ENCODE measurements around the gene PRR15.
"Not testable (repeated sequence)": the region's sequence is repeated elsewhere in the genome, so short reads cannot be mapped to it uniquely, and the experiment has no call there.

PRR15 gene, protein sequence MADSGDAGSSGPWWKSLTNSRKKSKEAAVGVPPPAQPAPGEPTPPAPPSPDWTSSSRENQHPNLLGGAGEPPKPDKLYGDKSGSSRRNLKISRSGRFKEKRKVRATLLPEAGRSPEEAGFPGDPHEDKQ

GRCh38 chr7:29563590-29564495 is at the start of gene PRR15:
TSS of gene PRR15 (plus strand) at chr7:29563835. CDS start at chr7:29566330, 2,495 bp downstream.
- in situ Hi-C loops (cut with MboI; ENCODE audit: low sequenced_read_pairs), result no loop called here

DNA sequence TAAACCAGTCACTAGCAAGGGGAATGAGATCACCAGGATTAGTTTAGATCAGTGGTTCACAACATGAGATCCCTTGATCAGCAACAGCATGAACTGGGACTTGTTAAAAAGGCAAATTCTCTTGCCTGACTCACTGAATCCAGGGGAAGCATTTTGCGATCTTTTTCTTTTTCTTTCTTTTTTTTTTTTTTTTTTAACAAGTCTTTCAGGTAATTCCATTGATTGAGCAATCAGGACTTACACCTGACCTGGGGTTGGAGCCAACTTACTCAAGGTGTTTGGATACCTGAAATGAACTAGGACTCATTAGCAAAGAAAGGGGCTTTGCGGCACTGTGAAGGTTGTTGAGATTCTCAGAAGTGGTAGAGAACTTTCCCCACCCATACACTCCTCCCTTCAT is 47.1 kb upstream of the PRR15 start:
- in situ Hi-C loops (cut with MboI; ENCODE audit: low sequenced_read_pairs), result no loop called here

GRCh38 chr7:29518616-29519015 is 45.0 kb upstream of the PRR15 start:
- in situ Hi-C loops (cut with MboI; ENCODE audit: low sequenced_read_pairs), result no loop called here

DNA sequence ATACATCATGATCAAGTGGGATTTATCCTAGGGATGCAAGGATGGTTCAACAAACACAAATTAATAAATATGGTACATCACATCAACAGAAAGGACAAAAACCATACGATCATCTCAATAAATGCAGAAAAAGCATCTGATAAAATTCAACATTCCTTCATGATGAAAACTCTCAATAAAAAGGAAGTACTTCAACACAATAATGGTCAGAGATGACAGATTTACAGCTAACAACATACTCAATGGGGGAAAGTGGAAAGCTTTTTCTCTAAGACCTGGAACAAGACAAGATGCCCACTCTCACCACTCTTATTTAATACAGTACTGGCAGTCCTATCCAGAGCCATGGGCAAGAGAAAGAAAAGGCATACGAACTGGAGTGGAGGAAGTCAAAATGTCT is 39.9 kb upstream of the PRR15 start:
- in situ Hi-C loops (cut with MboI; ENCODE audit: low sequenced_read_pairs), result no loop called here

DNA sequence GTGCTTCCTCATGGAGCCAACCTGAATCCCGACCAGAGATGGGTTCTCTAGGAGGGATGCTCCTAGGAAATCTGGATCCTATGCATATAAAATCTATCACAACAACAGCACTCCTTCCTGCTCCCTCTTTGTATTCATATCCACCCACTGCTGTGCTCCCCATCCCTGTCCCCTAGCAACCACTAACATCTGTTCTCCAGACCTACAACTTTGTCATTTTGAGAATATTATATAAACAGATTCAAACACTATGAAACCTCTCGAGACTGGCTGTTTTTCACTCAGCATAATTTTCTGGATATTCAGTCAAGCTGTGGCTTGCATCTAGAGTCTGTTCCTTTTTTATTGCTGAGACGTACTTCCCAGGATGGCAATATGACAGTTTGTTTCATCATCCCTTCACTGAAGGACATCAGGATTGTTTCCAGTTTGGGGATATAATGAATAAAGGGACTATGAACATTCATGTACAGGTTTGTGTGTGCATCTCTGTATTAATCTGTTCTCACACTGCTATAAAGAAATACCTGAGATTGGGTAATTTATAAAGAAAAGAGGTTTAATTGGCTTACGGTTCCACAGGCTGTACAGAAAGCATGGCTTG is 36.0 kb upstream of the PRR15 start:
- in situ Hi-C loops (cut with MboI; ENCODE audit: low sequenced_read_pairs), result no loop called here

- in situ Hi-C loops (cut with MboI; ENCODE audit: low sequenced_read_pairs), result not testable (repeated sequence)
Measured at GRCh38 chr7:29528526-29528925, 35.1 kb upstream of the PRR15 start.

GRCh38 chr7:29538389-29538788 is 25.2 kb upstream of the PRR15 start:
- in situ Hi-C loops (cut with MboI; ENCODE audit: low sequenced_read_pairs), result no loop called here

- in situ Hi-C loops (cut with MboI; ENCODE audit: low sequenced_read_pairs), result no loop called here
Measured at GRCh38 chr7:29539471-29539870, 24.2 kb upstream of the PRR15 start.

GRCh38 chr7:29547421-29547820 is 16.2 kb upstream of the PRR15 start:
- in situ Hi-C loops (cut with MboI; ENCODE audit: low sequenced_read_pairs), result no loop called here

DNA sequence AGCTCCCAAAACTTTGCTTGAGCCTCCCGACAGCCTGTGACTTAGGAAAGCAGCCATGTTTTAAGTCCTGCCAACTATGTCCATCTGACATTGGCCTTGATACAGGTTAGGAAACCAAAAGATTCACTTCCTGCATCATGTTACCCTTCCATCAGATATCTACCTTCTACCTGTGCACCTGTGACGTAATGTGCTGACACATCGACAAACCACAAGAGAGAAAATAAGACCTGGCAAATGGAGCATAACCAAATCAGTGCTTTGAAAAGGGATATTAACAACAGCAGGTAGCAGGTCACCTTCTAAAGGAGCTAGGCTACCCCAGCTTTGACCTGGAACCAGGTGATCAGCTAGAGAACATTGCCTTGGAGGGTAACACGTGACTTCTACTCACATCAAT is 14.8 kb upstream of the PRR15 start:
- in situ Hi-C loops (cut with MboI; ENCODE audit: low sequenced_read_pairs), result no loop called here

- in situ Hi-C loops (cut with MboI; ENCODE audit: low sequenced_read_pairs), result no loop called here
Measured at GRCh38 chr7:29552392-29552791, 11.2 kb upstream of the PRR15 start.

- in situ Hi-C loops (cut with MboI; ENCODE audit: low sequenced_read_pairs), result no loop called here
Measured at GRCh38 chr7:29555061-29555460, 8.6 kb upstream of the PRR15 start.

GRCh38 chr7:29556405-29557195 is 7.0 kb upstream of the PRR15 start:
- in situ Hi-C loops (cut with MboI; ENCODE audit: low sequenced_read_pairs), result no loop called here

- in situ Hi-C loops (cut with MboI; ENCODE audit: low sequenced_read_pairs), result no loop called here
Measured at GRCh38 chr7:29557954-29558353, 5.7 kb upstream of the PRR15 start.

DNA sequence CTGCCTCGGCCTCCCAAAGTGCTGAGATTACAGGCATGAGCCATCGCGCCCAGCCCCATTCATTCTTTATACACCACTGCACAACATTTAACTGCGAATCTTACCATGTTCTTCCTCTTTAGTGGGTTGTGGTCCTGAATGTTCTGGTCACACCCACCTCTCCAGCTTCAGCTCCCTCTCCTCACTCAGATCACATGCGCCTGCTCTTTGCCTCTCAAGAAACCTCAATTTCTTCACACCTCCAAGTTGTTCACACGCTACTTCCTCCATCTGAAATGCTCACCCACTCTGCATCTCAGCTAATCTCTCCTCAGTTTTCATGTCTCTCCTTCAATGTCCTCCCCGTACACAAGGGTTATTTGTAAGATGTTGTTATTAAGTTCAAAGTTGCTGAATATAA is 2.4 kb upstream of the PRR15 start:
- in situ Hi-C loops (cut with MboI; ENCODE audit: low sequenced_read_pairs), result no loop called here

DNA sequence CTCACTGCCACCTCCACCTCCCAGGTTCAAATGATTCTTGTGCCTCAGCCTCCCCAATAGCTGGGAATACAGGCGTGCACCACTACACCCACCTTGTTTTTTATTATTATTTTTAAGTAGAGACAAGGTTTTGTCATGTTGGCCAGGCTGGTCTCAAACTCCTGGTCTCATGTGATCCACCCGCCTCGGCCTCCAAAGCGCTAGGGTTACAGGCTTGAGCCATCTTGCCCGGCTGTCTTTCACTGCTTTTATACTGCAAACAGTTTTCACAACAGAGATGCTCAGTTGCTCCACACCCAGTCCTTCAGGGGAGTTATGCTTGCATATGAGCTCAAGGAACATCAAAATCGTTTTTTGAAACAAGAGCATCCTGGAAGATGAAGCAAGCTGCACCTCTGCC is 1.3 kb upstream of the PRR15 start:
- in situ Hi-C loops (cut with MboI; ENCODE audit: low sequenced_read_pairs), result no loop called here

DNA sequence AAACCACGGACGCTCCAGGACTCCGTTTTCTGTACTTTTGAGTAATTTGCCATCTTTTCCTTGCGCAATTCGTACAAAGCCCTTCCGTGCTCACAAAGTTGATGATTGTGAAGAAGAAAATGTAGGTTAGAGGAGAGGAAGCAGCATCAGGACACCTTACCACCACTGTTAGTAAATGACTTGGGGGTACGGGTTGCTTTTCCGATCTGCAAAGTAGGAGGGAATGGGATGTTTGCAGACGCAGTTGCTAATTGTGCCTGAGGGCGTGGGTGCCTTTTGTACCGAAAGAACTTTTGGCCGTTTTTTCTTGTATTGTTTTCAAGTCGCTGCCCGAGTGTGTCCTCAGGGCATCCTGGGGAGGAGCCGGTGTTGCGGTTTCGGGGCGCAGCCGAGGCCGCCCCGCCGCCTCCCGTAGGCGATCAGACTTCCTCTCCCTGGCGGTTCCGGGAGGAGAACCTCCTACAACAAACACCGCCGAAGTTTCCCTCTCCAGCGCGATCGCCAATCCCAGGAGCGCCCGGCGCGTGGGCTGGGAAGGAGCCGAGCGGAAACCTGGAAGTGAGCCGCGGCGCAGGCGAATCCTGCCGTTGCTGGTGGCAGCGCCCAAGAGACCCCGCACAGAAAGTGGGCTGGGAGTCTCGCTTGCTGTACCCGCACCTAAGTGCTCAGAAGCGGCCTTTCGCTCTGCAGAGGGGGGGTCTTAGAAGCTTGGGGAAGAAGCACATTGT is 1.0 kb downstream of the PRR15 start:
- in situ Hi-C loops (cut with MboI; ENCODE audit: low sequenced_read_pairs), result no loop called here

DNA sequence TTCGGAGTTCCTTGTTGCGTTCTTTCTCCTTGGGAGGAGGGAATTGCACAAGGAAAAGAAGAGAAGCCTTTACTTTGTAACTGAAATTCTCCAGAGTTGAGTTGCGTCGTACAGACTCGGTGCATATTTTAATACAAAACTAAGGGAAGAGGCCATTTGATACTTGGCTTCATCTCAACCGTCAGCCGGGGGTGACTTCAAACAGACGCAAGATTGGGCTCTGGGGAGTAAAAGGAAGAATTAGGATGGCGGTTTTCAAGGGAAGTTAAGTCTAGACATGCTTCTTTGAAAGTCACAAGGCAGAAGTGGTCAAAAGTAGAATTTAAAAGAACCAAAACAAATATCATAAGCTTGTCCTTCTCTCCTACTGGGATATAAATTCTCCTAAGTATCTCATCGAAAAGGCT is 1.6 kb downstream of the PRR15 start:
- in situ Hi-C loops (cut with MboI; ENCODE audit: low sequenced_read_pairs), result no loop called here

GRCh38 chr7:29565634-29565981 is 2.0 kb downstream of the PRR15 start:
- in situ Hi-C loops (cut with MboI; ENCODE audit: low sequenced_read_pairs), result no loop called here

DNA sequence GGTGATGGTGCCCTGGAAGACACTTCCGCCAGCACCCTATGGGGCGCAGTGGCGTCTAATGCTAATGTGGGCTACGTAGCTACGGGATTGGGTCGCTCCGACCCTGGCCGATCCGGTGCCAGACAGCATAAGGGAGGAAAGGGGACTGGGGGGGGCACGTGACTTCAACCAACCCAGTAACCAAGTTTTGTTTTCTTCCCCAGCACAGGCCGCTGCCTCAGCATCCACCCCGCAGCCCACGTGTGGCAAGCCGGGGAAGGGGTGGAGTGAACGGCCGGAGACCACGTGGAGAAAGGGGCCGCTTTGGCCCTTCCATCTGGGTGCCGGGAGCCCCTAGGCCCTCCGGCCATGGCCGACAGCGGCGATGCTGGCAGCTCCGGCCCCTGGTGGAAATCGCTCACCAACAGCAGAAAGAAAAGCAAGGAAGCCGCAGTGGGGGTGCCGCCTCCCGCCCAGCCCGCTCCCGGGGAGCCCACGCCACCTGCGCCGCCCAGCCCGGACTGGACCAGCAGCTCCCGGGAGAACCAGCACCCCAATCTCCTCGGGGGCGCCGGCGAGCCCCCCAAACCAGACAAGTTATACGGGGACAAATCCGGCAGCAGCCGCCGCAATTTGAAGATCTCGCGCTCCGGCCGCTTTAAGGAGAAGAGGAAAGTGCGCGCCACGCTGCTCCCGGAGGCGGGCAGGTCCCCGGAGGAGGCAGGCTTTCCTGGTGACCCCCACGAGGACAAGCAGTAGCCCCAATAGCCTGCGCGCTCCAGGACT is 2.5 kb downstream of the PRR15 start:
- in situ Hi-C loops (cut with MboI; ENCODE audit: low sequenced_read_pairs), result no loop called here
